Medulla oblongata (tissue), 1 donor: ENCODE results near the gene TATDN3.
"Not testable (repeated sequence)": the region's sequence is repeated elsewhere in the genome, so short reads cannot be mapped to it uniquely, and the experiment has no call there.

ENCODE experiments used
- DNase-seq: peaks from one replicate; pipeline ENCODE4 v3.0.0-alpha.2; 2015; ENCODE audit errors: extremely low spot score

Gene TATDN3

GRCh38 chr1:212791676-212792395 is at the start of gene TATDN3, which contains the start of gene NSL1:
TATDN3 (plus strand) TSS chr1:212791894; CDS start chr1:212791922, 28 bp downstream.
NSL1 (minus strand) TSS chr1:212791777; CDS start chr1:212791763, 14 bp downstream.
- peak; percentile 92 for DNase-seq

GRCh38 chr1:212743901-212744475 is 47.7 kb upstream of the TATDN3 start:
- DNase-seq: no peak

GRCh38 chr1:212745303-212745702 is 46.4 kb upstream of the TATDN3 start:
- no peak for DNase-seq

GRCh38 chr1:212746546-212746945 is 45.1 kb upstream of the TATDN3 start:
- DNase-seq: no peak

- peak; percentile 73 for DNase-seq
These were observed 41.7 kb upstream of the TATDN3 start for GRCh38 chr1:212749821-212750535.

- peak; percentile 82 for DNase-seq
These were observed 39.3 kb upstream of the TATDN3 start for GRCh38 chr1:212752252-212752933.

GRCh38 chr1:212752934-212753497 is 38.7 kb upstream of the TATDN3 start:
- peak; percentile 20 for DNase-seq

- DNase-seq: no peak
These were observed 37.9 kb upstream of the TATDN3 start for GRCh38 chr1:212753749-212754148.

GRCh38 chr1:212754193-212754592 is 37.5 kb upstream of the TATDN3 start:
- DNase-seq: no peak

GRCh38 chr1:212754680-212755079 is 37.0 kb upstream of the TATDN3 start:
- DNase-seq: peak; percentile 80

GRCh38 chr1:212759683-212760082 is 32.0 kb upstream of the TATDN3 start:
- no peak for DNase-seq

GRCh38 chr1:212760126-212760823 is 31.4 kb upstream of the TATDN3 start:
- no peak for DNase-seq

- DNase-seq: no peak
These were observed 29.5 kb upstream of the TATDN3 start for GRCh38 chr1:212762234-212762633.

- no peak for DNase-seq
These were observed 28.9 kb upstream of the TATDN3 start for GRCh38 chr1:212762839-212763238.

GRCh38 chr1:212764718-212765281 is 26.9 kb upstream of the TATDN3 start:
- not testable (repeated sequence) for DNase-seq

GRCh38 chr1:212766825-212767224 is 24.9 kb upstream of the TATDN3 start:
- not testable (repeated sequence) for DNase-seq

GRCh38 chr1:212769459-212770167 is 22.1 kb upstream of the TATDN3 start:
- no peak for DNase-seq

- no peak for DNase-seq
These were observed 20.4 kb upstream of the TATDN3 start for GRCh38 chr1:212771341-212771740.

- no peak for DNase-seq
These were observed 18.7 kb upstream of the TATDN3 start for GRCh38 chr1:212773011-212773410.

- DNase-seq: peak; percentile 46
These were observed 17.1 kb upstream of the TATDN3 start for GRCh38 chr1:212774584-212774983.
